Endometrial microvascular endothelial cells (primary cell): ENCODE measurements around the gene GAS6. TPM values are rescaled to one million over a fixed set of nuclear protein-coding genes. Genes with fewer than 3 reads are reported as not detected.
"Not testable (repeated sequence)": the region's sequence is repeated elsewhere in the genome, so short reads cannot be mapped to it uniquely, and the experiment has no call there.

Experiments
- in situ Hi-C: cut with HindIII; loops from 2 replicates; pipeline ENCODE4 v1.10.0; 2017; ENCODE audit warnings: low sequenced_read_pairs, low pct_unique_long_range_greater_than_20kb; ENCODE audit errors: inconsistent ontology term
- total RNA-seq: library from RNA; depleted of rRNA; stranded (reverse); fragments of >200 nt; gene quantifications from one replicate; pipeline ENCODE4 v1.2.3, GENCODE V29; 2015; ENCODE audit errors: inconsistent ontology term

GAS6 gene
- total RNA-seq, 1 donor from 2014 or later, result 36.1 TPM

DNA sequence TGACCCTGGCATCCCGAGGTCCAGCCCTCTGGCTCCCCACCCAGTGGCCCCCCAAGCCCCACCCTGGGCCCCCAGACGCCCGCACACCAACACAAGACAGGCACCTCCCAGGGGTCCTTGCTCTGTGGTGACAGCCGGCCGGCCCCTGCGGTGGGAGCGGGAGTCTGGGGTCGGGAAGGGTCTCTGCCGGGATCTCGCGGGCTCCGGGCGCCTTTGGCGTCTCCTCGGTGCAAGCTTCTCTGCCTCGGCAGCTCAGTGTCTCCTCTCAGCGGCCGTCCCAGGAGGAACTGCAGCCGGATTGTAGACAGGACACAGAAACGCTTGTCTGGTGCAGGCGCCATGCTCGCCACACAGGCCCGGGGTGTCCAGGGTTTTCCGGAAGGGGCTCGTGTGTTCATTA lies 61.1 kb downstream of the GAS6 start:
- in situ Hi-C loops, result no loop called here

DNA sequence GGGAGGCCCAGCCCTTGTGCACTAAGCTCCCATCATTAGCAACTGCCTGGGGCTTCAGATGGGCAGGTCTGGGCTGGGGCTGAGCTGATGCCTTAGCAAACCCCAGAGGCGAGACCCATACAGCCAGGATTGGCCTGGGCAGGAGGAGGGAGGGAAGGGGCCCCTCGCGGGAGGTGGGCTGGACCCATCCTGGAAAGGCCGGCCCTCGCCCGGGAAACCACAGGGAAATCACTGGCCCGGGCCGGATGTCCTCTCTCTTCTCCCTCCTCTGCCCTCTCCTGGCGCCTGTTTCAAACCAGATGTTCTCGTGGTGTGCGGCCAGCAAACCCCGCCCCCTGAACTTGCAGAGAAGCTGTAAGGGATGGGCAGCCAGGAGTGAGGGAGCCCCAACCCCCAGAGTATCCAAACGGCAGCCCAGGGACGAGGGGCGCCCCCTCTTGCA lies 61.8 kb downstream of the GAS6 start:
- in situ Hi-C loops, result no loop called here

DNA sequence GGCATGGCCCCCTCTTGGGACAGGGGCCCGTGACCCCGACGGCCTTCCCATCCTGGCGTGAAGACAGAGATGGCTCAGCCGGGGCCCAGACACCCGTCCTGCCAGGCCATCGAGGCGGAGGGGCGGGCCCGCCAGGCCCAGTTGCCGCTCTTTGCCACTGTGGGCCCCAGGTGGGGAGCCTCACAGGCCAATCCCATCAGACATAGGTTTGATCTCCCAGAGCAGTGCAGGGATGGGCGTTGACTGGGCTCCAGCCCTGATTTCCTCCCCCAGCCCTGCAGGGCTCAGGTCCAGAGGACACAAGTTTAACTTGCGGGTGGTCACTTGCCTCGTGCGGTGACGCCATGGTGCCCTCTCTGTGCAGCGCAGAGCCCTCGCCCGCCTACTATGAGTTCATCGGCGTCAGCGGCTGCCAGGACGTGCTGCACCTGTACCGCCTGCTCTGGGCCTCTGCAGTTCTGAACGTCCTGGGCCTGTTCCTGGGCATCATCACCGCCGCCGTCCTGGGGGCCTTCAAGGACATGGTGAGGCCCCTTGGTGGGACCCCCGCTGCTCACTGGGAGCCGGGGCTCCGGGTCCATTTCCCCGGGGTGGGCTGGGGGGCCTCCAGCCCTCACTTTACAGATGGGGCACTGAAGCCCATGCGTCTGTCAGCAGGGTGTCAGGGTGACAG lies 62.5 kb downstream of the GAS6 start:
- in situ Hi-C loops, result no loop called here

DNA sequence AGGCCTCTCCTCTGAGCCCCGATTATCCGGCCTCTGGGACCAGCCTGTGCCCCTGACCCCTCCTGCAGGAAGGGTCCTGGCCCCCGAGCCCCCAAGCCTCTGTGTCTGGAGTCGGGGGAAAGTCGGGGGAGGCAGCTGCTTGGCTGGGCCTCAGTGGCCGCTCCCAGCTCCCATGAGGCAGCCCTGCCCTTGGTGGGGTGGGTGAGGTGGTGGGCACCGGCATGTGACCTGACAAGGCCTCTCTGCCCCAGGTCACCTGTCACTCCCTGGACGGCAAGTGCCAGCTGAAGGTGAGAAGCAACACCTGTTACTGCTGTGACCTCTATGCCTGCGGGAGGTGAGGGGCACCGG lies 63.3 kb downstream of the GAS6 start:
- in situ Hi-C loops, result no loop called here

DNA sequence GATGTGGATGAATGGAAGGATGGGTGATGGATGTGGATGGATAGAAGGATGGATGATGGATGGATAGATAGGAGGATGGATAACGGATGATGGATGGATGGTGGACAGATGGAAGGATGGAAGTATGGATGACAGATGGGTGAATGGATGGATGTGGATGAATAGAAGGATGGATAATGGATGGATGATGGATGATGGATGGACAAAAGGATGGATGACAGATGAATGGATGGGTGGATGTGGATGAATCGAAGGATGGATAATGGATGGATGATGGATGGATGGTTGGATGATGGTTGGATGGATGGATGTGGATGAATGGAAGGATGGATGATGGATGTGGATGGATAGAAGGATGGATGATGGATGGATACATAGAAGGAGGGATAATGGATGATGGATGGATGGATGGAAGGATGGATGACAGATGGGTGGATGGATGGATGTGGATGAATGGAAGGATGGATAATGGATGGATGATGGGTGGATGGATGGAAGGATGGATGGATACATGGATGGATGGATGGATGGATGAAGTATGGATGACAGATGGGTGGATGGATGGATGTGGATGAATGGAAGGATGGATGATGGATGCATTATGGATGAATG lies 65.6 kb downstream of the GAS6 start:
- in situ Hi-C loops, result no loop called here

DNA sequence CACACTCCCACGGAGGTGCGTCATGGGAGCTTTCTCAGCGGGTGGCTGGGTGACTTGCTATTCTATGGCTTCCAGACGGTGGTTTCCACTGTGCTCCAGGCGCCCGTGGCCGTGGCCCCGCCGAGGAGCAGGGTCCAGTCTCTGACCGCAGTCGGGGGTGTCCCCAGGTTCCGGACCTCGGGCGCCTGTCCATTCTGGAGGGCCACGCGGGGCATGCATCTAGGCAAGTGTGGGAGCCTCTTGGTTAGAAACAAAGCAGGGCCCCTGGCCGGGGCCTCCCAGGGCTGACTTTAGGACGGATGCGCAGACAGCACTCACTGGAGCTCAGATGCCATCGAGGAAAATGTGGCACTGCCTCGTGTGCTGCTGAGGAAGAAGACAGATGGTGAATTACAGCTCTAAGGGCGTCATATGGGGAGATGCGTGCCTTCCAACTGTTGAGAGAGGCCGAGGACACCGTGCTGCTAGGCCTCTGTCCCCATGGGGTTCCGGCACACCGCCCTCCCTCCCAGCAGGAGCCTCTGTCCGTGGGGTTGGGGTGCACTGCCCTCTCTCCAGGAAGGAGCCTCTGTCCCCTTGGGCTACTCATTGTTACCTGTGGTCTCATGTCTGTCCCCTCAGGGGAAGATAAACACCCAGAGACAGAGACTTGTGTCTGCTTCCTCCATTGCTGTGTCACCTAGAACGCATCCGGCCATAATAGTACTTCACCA lies 66.8 kb downstream of the GAS6 start:
- in situ Hi-C loops, result no loop called here

DNA sequence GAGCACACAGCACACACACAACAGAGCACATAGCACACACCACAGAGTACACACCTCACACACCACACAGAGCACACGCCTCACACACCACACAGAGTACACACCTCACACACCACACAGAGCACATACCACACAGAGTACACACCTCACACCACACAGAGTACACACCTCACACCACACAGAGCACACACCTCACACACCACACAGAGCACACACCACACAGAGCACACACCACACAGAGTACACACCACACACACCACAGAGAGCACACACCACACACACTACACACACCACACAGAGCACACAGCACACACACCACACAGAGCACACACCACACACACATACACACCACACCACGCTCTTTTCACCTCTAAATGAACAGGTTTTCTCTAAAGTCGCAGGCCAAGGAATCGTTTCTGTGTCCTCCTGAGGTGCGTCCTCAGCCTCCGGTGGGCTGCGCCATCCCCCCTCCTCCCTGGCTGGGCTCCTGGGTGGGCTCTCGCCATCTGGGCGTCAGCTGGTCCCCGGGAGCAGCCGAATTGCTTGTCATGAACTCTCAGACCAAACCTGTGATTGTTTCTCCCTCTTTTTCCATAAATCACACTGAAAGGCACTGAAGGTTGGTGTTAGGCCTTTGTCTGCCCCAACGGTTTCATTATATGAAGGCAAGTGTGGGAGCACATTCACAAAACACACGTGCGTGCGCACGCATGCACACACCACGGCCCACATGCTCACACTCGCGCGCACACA lies 67.5 kb downstream of the GAS6 start:
- in situ Hi-C loops, result no loop called here

DNA sequence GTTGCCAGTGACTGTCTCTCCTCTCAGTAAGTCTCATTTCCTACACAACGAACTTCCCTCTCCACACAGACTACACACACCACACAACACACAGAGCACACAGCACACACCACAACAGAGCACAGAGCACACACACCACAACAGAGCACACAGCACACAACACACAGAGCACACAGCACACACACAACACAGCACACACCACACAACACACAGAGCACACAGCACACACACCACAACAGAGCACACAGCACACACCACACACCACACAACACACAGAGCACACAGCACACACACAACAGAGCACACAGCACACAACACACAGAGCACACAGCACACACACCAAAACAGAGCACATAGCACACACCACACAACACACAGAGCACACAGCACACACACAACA lies 68.5 kb downstream of the GAS6 start:
- in situ Hi-C loops, result not testable (repeated sequence)

DNA sequence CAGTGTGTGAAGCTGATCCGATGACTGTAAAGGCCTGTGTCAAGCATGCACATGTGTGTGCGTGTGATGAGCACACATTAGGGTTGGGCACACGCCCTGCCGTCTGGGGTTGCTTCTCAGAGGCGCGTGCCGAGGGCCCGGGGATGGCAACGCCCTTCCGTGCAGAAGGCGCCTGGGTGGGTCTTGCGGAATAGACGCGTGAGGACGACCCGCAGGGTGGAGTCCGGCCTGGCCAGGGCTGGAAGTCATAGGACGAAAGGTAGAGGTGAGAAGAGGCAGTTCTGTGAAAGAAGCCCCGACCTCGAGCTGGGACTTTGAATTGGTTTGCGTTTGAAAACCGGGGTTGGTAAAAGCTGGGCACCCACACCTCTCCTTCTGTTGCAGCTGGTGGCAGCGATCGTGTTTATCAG lies 69.1 kb downstream of the GAS6 start:
- in situ Hi-C loops, result no loop called here

DNA sequence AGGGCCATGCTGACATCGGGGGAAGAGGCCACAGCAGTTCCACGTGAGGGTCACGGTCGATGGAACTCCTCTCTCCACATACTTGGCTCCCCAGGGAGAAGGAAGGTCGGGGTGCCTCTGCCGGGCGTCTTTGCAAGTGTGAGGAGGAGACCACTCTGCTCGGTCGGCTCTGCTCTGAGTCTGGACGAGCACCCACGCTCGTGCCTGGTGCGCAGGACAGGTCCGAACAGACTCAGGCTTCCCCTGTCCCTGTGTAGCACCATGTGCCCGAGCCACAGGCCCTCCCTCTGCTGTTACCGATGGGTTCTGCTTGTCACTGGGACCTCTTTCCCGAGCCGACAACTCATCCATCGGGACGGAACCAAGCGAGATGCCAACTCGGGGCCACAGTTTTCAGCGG lies 69.8 kb downstream of the GAS6 start:
- in situ Hi-C loops, result no loop called here

DNA sequence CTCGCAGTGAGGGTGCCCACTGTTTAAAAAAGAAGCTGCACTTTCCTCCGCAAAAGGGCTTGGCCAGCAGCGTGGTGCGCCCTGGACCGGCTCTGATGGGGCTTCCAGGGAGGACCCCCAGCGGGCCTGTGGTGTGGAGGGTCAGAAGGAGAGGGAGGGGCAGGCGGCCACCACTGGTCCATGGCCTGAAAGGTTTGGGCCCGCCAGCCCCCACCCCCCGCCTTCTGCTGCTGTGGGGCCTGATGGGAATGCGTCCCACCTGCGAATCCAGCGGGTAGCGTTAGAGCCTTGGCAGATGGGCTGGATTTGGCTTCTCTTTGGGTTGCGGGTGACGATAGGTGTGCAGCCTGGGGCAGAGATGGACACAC lies 70.2 kb downstream of the GAS6 start:
- in situ Hi-C loops, result no loop called here

DNA sequence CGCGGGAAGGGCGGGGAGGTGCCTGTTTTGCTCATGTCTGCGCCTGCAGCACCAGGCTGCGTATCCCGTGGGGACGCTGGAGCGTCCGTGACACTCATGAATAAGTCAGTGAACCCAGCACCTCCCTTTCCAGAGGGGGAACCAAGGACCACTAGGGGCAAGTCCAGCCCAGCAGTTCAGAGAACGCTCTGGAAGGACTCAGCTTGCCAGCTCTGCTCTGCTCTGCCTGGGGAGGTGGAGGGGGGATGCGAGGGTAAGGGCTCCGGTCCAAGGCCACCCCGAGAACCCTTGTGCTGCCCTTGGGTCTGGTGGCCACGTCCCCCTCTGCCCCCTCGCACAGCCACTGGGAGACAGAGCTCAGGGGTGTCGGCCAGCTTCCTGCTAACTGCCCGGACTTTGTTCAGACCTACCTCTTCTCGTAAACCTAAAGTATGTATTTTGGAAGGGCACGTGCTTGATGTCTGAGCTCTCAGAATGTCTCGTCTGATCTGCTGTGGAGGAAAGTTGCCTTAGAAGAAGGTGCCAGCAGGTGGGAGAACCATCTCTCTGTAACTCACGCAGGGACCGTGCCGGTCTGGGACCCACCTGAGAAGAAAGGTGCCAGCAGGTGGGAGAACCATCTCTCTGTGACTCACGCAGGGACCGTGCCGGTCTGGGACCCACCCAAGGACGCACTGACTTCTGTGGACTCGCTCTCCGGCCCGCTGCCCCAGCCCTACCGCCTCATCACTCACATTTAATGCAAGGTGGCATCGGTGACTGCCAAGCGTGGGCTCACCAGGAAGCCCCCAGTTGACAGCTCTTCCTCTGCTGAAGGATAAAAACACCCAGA lies 70.8 kb downstream of the GAS6 start:
- in situ Hi-C loops, result no loop called here

DNA sequence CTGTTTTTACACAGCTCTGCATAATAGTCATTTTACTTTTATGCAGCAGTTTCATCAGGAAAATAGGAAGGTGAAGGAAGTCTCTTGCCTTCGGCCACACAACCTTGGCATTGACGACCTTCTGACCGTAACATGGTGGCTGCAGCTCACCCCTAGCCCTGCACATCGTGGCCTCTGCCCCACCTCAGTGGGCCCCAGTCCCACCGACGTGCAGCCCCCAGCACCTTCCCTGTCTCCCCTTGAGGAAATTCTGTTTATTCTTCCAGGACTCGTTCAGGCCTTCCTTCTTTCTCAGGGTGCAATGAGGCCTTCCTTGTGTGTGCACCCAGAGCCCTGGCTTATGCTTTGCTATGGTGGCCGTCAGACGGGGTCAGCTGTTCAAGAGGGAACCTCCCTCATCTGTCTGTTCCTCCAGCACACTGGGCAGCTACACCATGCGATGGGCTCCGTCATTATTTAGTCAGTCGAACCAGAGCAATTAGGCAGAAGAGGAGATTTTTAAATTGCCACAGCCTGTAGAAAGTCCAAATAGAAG lies 71.6 kb downstream of the GAS6 start:
- in situ Hi-C loops, result no loop called here

DNA sequence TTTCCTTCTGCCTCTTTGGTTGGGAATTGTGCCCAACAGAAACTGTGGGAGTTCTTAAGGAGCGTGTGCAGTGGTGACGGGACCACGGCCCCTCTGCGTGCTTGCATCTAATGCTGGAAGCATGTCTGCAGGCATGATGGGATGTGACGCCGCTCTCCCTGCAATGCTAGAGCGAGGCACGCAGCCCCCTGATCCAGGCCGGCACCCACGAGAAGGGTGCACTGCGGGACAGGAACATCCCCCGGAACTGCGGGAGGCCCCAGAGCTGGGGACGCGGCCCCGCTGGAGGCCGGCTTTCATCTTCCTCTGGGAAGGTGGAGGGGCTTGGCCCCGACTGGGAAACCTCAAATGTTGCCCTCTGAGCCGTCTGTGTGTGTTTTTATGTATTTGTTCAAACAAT lies 72.1 kb downstream of the GAS6 start:
- in situ Hi-C loops, result no loop called here

DNA sequence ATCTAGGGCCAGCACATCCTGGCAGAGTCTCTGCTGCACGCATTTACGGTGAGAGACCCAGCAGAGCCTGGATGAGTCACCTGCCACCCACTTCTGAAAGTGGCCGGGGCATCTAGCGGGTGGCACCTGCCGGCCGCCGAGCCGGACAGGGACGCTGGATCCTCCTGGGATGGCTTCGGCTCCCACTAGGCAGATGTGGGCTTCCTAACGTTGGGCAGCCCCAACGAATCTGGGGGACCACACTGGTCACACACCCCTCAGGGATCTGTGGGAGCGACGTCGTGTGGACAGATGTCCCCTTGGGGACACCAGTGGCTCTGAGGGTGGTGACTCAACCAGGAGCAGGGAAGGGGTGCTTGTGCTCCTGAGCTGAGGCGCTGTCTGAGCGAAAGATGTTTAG lies 72.7 kb downstream of the GAS6 start:
- in situ Hi-C loops, result no loop called here

DNA sequence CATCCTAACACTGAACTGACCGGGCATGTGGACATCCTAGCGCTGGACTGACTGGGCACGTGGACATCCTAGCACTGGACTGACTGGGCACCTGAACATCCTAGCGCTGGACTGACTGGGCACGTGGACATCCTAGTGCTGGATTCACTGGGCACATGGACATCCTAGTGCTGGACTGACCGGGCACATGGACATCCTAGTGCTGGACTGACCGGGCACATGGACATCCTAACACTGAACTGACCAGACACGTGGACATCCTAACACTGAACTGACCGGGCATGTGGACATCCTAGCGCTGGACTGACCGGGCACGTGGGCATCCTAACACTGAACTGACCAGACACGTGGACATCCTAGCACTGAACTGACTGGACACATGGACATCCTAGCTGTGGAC lies 73.9 kb downstream of the GAS6 start:
- in situ Hi-C loops, result not testable (repeated sequence)

DNA sequence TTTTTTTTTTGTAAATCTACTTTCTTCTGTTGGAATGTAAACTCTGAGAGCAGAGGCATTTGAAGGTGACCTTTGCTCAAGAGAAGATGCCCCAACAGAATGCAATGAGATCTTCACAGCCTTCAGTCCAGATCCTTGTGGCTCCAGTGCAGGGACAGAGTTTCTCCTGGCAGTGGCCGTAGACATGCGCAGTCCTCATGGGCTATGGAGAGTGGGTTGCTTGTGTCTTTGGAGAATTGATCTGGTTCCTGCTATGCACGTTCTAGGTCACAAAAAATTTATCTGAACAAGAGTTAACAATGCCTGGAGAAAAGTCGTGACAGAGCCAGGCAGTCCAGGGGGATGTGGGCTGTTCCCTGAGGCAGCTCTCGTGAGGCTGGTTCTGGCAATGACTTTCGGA lies 74.7 kb downstream of the GAS6 start:
- in situ Hi-C loops, result no loop called here

DNA sequence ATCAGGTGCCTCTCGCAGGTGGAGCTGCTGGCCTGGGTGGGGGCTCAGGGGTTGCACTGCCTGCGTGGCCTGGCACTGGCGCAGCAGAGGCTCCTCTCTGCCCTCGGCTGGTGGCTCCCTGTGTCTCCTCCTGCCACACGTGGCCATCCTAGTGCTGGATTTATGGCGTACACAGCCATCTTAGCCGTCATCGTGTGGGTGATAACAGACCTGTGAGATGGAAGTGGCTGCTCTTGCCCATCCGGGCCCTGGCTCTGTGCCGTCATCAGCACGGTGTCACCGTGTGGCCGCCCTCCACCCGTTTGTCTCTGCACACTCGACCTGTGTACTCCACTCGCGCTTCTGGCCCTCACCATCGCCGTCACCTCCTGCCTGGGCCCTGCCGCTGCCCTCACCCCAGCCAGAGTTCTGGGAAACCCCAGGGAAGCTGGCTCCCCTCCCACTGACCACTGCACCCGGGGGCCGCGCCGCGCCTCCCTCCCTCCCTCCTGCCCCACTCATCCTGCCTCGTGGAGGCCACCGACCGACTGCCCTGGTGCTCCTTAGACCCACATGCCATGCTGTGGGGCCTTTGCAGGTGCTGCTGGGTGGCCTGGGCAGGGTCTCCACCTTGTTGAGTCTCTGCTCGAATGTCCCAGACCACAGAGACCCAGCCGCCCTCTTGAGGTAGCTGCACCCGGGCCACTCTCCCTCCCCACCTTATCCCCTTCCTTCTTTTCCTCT lies 75.3 kb downstream of the GAS6 start:
- in situ Hi-C loops, result no loop called here
